HEK293T (cell line): ENCODE results near the gene RNF14.

ENCODE experiments used
- CTCF ChIA-PET: fragments of 350-600 bp; formaldehyde crosslinking; extraction: SDS; loops from one replicate; lab custom pipeline; 2021; ENCODE audit warnings: antibody characterized with exemption, inconsistent platforms; lab: Yijun Ruan, JAX
- POLR2A ChIA-PET: fragments of 350-600 bp; formaldehyde crosslinking; extraction: SDS; loops from one replicate; lab custom pipeline; 2020; ENCODE audit warnings: antibody characterized with exemption, inconsistent platforms; lab: Yijun Ruan, JAX
- DNase-seq: peaks from one replicate; pipeline ENCODE4 v3.0.0; 2012; ENCODE audit warnings: mixed read lengths; ENCODE audit errors: extremely low spot score
- ARNT ChIP-seq: fragments of 450-650 bp; IDR thresholded peaks from 2 replicates; pipeline ENCODE4 v1.6.1; 2017; ENCODE audit warnings: mild to moderate bottlenecking
- BHLHE40 ChIP-seq: fragments of 450-650 bp; IDR thresholded peaks from 2 replicates; pipeline ENCODE4 v1.6.1; 2016; ENCODE audit warnings: mild to moderate bottlenecking, moderate library complexity, borderline replicate concordance
- CTBP1 ChIP-seq: fragments of 450-650 bp; IDR thresholded peaks from 2 replicates; pipeline ENCODE4 v1.6.1; 2016; ENCODE audit warnings: borderline replicate concordance
- ELF4 ChIP-seq: fragments of 450-650 bp; IDR thresholded peaks from 2 replicates; pipeline ENCODE4 v1.6.1; 2017; ENCODE audit warnings: antibody characterized with exemption
- FOXA1 ChIP-seq: fragments of 450-650 bp; IDR thresholded peaks from 2 replicates; pipeline ENCODE4 v1.6.1; 2016; ENCODE audit warnings: mild to moderate bottlenecking
- FOXK2 ChIP-seq: fragments of 450-650 bp; IDR thresholded peaks from 2 replicates; pipeline ENCODE4 v1.6.1; 2016; ENCODE audit warnings: mild to moderate bottlenecking
- FOXM1 ChIP-seq: fragments of 450-650 bp; IDR thresholded peaks from 2 replicates; pipeline ENCODE4 v1.6.1; 2017; ENCODE audit warnings: mild to moderate bottlenecking, borderline replicate concordance
- HDGF ChIP-seq: fragments of 450-650 bp; IDR thresholded peaks from 2 replicates; pipeline ENCODE4 v1.6.1; 2017; ENCODE audit warnings: antibody characterized with exemption, borderline replicate concordance
- L3MBTL2 ChIP-seq: fragments of 450-650 bp; conservative IDR thresholded peaks from 2 replicates; pipeline ENCODE4 v1.6.1; 2016; ENCODE audit warnings: mild to moderate bottlenecking
- LEF1 ChIP-seq: fragments of 450-650 bp; IDR thresholded peaks from 2 replicates; pipeline ENCODE4 v1.6.1; 2017; ENCODE audit warnings: mild to moderate bottlenecking, borderline replicate concordance
- NFRKB ChIP-seq: fragments of 450-650 bp; IDR thresholded peaks from 2 replicates; pipeline ENCODE4 v1.6.1; 2016; ENCODE audit warnings: mild to moderate bottlenecking, moderate library complexity
- PKNOX1 ChIP-seq: fragments of 450-650 bp; IDR thresholded peaks from 2 replicates; pipeline ENCODE4 v1.6.1; 2016
- SP1 ChIP-seq: fragments of 450-650 bp; IDR thresholded peaks from 2 replicates; pipeline ENCODE4 v1.6.1; 2017
- SUZ12 ChIP-seq: fragments of 450-650 bp; IDR thresholded peaks from 2 replicates; pipeline ENCODE4 v1.6.1; 2016; ENCODE audit warnings: mild to moderate bottlenecking
- TARDBP ChIP-seq: fragments of 450-650 bp; IDR thresholded peaks from 2 replicates; pipeline ENCODE4 v1.6.1; 2016
- ZNF384 ChIP-seq: fragments of 450-650 bp; IDR thresholded peaks from 2 replicates; pipeline ENCODE4 v1.6.1; 2016

The RNF14 gene

GRCh38 chr5:141958546-141959172 lies 10.2 kb upstream of the RNF14 start:
- ChIA-PET POLR2A (no interaction called here), CTCF (interaction anchor here (0.6 to 0.7 kb wide), 2 partner anchors 713 to 756 kb away, joined by 3 read pairs; partner anchors contain the start of gene PCDHB15)
- TF ChIP-seq FOXK2 (no peak), PKNOX1 (no peak), ZNF384 (no peak), HDGF (no peak), LEF1 (no peak), SP1 (no peak), ARNT (no peak), L3MBTL2 (no peak), NFRKB (no peak), BHLHE40 (no peak), CTBP1 (no peak), FOXA1 (no peak), FOXM1 (no peak), ELF4 (no peak), SUZ12 (no peak), TARDBP (no peak)
- no peak for DNase-seq

DNA sequence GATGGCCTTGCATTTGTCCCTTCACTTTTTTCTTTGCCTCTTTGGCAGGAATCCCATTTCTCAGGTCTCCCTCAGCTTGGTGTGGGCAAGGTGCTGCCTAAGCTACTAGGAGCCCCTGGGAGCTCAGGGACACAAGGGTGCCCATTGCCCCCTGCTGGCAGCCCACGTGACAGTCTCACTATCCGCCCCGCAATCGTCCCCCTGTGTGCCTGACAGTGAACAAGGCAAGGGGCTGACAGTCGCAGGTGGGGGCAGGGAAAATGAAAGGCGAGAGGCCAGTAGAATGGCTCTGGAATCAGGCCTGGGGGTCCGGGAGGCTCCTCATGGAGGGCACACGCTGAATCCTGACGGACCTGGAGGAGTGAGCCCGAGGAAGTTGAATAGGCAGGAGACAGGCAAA lies 8.9 kb upstream of the RNF14 start:
- TF ChIP-seq L3MBTL2 (no peak), ARNT (no peak), SUZ12 (no peak), CTBP1 (no peak), ELF4 (no peak), NFRKB (no peak), HDGF (no peak), TARDBP (no peak), BHLHE40 (no peak), FOXM1 (no peak), PKNOX1 (no peak), FOXK2 (no peak), ZNF384 (no peak)
- POLR2A ChIA-PET: interaction anchor here (1.5 to 2.2 kb wide), 2 partner anchors 9 to 36 kb away, joined by 16 to 19 read pairs; partner anchors contain the start of genes DELE1 and RNF14
- no peak for DNase-seq
- CTCF ChIA-PET: interaction anchor here (0.6 to 2.8 kb wide), 26 partner anchors 9 to 368 kb away, joined by 3 to 33 read pairs (median 5); partner anchors contain the start of genes PCDH1 and RNF14

- TF ChIP-seq PKNOX1 (no peak), LEF1 (no peak), L3MBTL2 (no peak), ELF4 (peak; percentile 32; the same call in 1 of the 2 replicates)
- ChIA-PET POLR2A (interaction anchor here (0.8 to 2.2 kb wide), 5 partner anchors 9 to 1253 kb away, joined by 4 to 19 read pairs (median 6); partner anchors contain the start of genes DELE1, PCDH1 and RNF14), CTCF (interaction anchor here (0.6 to 2.8 kb wide), 36 partner anchors 8 to 1359 kb away, joined by 3 to 33 read pairs (median 4); partner anchors contain the start of genes GNPDA1, PCDH1 and RNF14)
- peak; percentile 85 for DNase-seq
These were observed 8.2 kb upstream of the RNF14 start for GRCh38 chr5:141960449-141961323.

DNA sequence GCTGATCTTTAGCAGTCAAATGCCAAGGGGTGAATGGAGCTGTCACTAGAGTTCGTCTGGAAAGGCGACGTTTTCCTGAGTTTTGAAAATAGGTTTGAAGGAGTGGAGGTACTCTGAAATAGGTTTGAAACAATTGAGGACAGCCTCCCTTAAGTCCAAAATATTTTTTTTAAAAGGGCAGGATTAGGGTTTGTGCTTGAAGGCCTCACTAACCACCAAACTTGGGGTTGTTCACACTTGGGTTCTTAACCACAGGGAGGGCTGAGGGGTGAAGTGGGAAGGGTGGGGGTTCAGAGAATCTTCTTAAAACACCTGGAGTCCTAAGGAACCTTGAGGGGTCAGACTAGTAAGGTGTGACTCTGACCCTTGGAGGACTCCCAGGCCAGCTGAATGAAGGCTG lies 7.4 kb upstream of the RNF14 start:
- POLR2A ChIA-PET: interaction anchor here (0.8 to 2.2 kb wide), 5 partner anchors 8 to 1254 kb away, joined by 4 to 19 read pairs (median 6); partner anchors contain the start of genes DELE1, PCDH1 and RNF14
- no peak for TF ChIP-seq ARNT
- no peak for TF ChIP-seq SP1
- no peak for TF ChIP-seq ZNF384
- TF ChIP-seq ELF4: no peak
- no peak for TF ChIP-seq SUZ12
- no peak for TF ChIP-seq HDGF
- no peak for TF ChIP-seq CTBP1
- TF ChIP-seq PKNOX1: no peak
- TF ChIP-seq TARDBP: no peak

DNA sequence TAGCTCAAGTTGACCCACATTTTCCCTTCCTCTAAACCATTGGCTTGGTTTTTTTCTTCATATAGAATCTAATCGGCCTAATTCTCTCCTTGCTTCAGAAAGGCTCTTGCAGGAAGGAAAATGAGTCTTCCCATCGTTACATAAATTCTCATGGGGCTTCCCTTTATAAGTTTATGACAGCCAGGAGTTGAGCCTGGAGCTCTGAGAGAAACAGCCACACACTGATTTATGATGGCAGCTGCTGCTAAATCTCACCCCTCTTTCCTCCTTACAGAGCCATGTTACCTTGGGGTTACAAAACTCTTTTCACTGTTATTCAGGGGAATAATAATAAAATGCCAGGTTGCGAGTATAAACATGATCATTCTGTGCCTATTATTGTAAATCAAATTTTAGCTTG lies 5.2 kb upstream of the RNF14 start:
- no peak for TF ChIP-seq LEF1
- no peak for TF ChIP-seq BHLHE40
- TF ChIP-seq SP1: no peak
- TF ChIP-seq SUZ12: no peak
- TF ChIP-seq PKNOX1: no peak
- TF ChIP-seq HDGF: no peak
- TF ChIP-seq ELF4: no peak
- no peak for TF ChIP-seq TARDBP
- TF ChIP-seq FOXA1: no peak
- TF ChIP-seq ARNT: no peak
- no peak for TF ChIP-seq L3MBTL2
- TF ChIP-seq CTBP1: no peak
- TF ChIP-seq ZNF384: no peak
- TF ChIP-seq FOXM1: no peak
- TF ChIP-seq FOXK2: no peak
- TF ChIP-seq NFRKB: no peak
- DNase-seq: no peak
- POLR2A ChIA-PET: interaction anchor here (0.6 to 0.8 kb wide), 2 partner anchors 40 to 635 kb away, joined by 3 to 4 read pairs; partner anchors contain the start of gene DELE1
- CTCF ChIA-PET: interaction anchor here (0.6 to 1.3 kb wide), 6 partner anchors 13 to 299 kb away, joined by 3 to 7 read pairs (median 4); no protein-coding TSS in a partner anchor

More for the DNA sequence above, 7.4 kb upstream of the RNF14 start:
- CTCF ChIA-PET: interaction anchor here (0.6 to 2.8 kb wide), 26 partner anchors 8 to 376 kb away, joined by 3 to 33 read pairs (median 6); partner anchors contain the start of genes GNPDA1, PCDH1 and RNF14
- DNase-seq: no peak
